ENCODE measurements around the gene ISX.

The ISX gene

GRCh38 chr22:35114131-35114980, 48.4 kb downstream of the ISX start:
- no peak for DNase-seq

GRCh38 chr22:35115515-35115914, 49.6 kb downstream of the ISX start:
- DNase-seq = no peak

DNA sequence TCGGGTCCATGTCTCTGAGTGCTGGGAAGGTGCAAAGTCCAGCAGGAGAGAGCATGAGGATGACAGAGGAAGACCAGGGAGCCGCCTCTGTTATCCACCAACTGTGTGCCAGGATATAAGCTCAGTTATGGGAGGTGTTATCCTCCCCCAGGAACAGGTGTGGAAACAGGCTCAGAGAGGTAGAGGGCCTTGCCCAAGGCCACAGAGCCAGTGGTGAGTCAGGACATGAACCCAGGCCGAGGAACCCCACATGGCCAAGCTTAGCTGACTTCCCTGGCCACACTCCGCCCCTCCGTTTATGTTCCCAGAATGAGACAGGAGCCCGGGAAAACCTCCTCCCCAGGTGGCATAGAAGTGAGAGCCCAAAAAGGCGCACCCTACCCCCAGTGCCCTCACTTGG, 50.3 kb downstream of the ISX start:
- DNase-seq = no peak

- DNase-seq = no peak
Observed at GRCh38 chr22:35116817-35117216, 50.9 kb downstream of the ISX start.

DNA sequence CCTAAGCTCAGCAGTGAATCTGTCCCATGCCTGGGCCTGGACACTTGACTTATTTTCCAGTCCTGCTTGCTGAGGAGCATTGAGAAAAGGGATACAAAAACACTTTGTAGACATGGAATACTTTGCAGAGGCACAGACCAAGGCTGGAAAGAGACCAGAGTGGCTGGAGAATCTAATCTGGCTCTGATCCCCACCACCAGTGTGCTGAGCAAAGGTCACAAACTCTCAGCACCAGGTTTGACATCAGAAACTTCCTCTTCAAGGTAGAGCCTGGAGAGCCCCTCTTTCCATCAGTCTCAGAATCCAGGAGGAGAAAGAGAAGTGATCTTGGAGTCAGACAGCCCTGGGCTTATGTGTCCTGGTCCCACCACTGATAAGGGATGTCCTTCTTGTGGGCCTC, 53.5 kb downstream of the ISX start:
- DNase-seq = no peak

GRCh38 chr22:35124691-35125219, 58.8 kb downstream of the ISX start:
- DNase-seq = no peak

DNA sequence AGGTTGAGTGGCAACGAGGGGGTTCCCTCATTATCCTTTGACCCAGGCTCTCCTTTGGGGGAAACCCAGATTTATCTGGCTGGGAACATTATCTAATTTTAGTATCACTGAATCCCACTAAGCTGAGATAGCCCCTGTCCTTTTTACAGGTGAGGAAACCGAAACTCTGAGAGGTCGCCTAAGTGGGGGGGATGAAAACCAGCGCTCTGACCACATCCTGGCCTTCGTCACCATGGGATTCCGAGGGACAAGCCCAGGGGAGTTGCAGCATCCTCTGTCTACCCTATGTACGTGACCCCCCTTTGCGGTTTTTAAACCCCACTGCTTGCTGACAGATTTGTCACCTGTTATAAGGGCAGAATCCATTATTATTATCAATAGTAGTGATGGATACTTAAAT, 61.0 kb downstream of the ISX start:
- no peak for DNase-seq

DNA sequence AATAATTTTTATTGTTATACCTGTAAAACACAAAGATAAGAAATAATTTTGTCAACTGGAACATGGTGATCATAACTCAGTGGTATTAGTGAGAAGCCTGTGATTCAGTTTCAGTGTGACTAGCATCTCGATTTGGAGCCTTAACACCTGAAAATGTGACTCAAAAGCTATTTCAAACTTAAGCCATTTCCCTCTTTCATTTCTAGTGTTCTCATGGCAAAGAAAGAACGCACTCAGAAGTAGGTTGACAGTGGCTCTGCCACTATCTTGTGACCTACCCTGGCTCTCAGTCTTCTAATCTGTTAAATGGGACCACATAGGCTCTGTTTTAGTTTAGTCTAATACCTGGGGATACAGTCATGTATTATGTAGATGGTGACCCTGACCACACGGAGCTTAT, 62.7 kb downstream of the ISX start:
- no peak for DNase-seq

DNA sequence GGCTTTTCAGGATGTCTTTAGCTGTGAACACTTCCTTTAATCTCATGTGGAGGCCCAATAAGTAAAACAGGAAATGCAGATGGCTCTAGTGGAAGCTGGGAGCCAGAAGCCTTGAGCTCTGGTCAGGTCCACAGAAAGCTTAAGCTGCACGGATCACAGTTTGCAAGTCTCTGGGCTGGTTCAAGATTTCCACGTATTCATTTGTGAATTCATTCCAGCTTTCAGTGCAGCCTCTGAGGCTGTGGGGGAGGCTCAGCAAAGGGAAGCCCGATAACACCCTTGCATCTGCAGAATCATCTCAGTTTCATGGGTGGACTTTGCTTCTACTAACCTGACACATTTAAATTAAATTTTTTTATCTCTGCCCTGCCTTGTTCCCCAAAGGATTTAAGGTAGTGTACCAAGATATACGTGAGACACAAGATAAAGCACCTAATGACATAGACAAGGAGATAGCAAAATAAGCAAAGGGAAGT, 65.6 kb downstream of the ISX start:
- DNase-seq = no peak

DNA sequence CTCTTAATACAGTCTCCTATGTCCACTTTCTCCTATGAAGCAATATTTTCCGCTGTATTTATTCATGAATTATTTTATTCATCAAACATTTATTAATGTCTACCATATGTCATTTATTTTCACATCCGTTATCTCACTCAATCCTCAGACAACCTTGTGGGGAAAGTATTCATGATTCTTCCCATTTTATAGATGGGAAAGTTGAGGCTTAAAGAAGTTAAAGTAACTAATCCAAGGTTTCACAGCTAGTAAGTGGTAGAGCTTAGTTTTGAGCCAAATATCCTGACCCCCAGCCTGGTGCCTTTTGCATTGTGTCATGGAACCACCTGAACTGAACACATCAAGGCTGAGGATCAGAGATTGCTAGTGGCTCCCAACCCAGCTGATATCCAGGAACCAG, 66.6 kb downstream of the ISX start:
- DNase-seq = no peak

GRCh38 chr22:35133702-35134380, 67.9 kb downstream of the ISX start:
- no peak for DNase-seq

GRCh38 chr22:35134637-35135036, 68.7 kb downstream of the ISX start:
- no peak for DNase-seq

- DNase-seq = no peak
Observed at GRCh38 chr22:35135165-35135564, 69.2 kb downstream of the ISX start.
